IMR-90 (cell line): ENCODE data around the gene DPPA2. TPM values are rescaled to one million over a fixed set of nuclear protein-coding genes. Genes with fewer than 3 reads are reported as not detected.

Source experiments
- ATAC-seq: fragments of 200-7000 bp; cut with Tn5 transposase; 2 replicates; pipeline ENCODE4 v1.9.1; 2020; ENCODE audit warnings: low read depth, mild to moderate bottlenecking, moderate library complexity
- BruUV-seq: library from RNA; stranded (reverse); fragments of 400-500 nt; replicated peaks from 2 replicates; lab custom pipeline; 2021; lab: Mats Ljungman, UMichigan
- CTCF ChIA-PET: fragments of 300-600 bp; formaldehyde crosslinking; extraction: SDS; loops from one replicate; lab custom pipeline; 2021; ENCODE audit warnings: antibody characterized with exemption; lab: Yijun Ruan, JAX
- POLR2A ChIA-PET: fragments of 300-600 bp; sonication (Branson Sonifier 250); formaldehyde crosslinking; loops from one replicate; lab custom pipeline; 2022; ENCODE audit warnings: antibody characterized with exemption; ENCODE audit not compliant: unreplicated experiment; lab: Charles Lee
- DNase-seq: peaks from one replicate; pipeline ENCODE4 v3.0.0; 2013
- H2AFZ ChIP-seq: replicated peaks from 2 replicates; pipeline ENCODE3; 2013; ENCODE audit warnings: low read length, mild to moderate bottlenecking; ENCODE audit not compliant: poor library complexity
- H2AK5ac ChIP-seq: 2 replicates; pipeline ENCODE4 v1.6.1; 2013; ENCODE audit warnings: low read depth, low read length, inconsistent platforms
- H2AK9ac ChIP-seq: replicated peaks from 2 replicates; pipeline ENCODE3; 2013; ENCODE audit warnings: mild to moderate bottlenecking, low read depth, low read length, moderate library complexity; ENCODE audit not compliant: poor library complexity
- H2BK120ac ChIP-seq: 2 replicates; pipeline ENCODE4 v1.6.1; 2013; ENCODE audit warnings: low read depth, low read length, inconsistent platforms
- H2BK15ac ChIP-seq: 3 replicates; pipeline ENCODE4 v1.6.1; 2013; ENCODE audit warnings: low read depth, low read length, inconsistent platforms
- H2BK20ac ChIP-seq: 2 replicates; pipeline ENCODE4 v1.6.1; 2013; ENCODE audit warnings: low read depth, mild to moderate bottlenecking, inconsistent platforms, low read length, moderate library complexity
- H2BK5ac ChIP-seq: 2 replicates; pipeline ENCODE4 v1.6.1; 2013; ENCODE audit warnings: mild to moderate bottlenecking, low read depth, low read length, inconsistent platforms; ENCODE audit not compliant: poor library complexity, severe bottlenecking
- H3K14ac ChIP-seq: replicated peaks from 2 replicates; pipeline ENCODE4 v1.6.1; 2013; ENCODE audit warnings: low read depth, low read length, inconsistent platforms
- H3K18ac ChIP-seq: 2 replicates; pipeline ENCODE4 v1.6.1; 2013; ENCODE audit warnings: low read depth, low read length, control low read depth
- H3K23ac ChIP-seq: 2 replicates; pipeline ENCODE4 v1.6.1; 2013; ENCODE audit warnings: low read depth, low read length, inconsistent platforms
- H3K27ac ChIP-seq: 2 replicates; pipeline ENCODE4 v1.5.1; 2013; ENCODE audit warnings: mild to moderate bottlenecking, control low read depth, low read length; ENCODE audit not compliant: insufficient read depth
- H3K27me3 ChIP-seq: 2 replicates; pipeline ENCODE4 v1.6.1; 2013; ENCODE audit warnings: low read length; ENCODE audit not compliant: control insufficient read depth, insufficient read depth
- H3K36me3 ChIP-seq: 2 replicates; pipeline ENCODE4 v1.6.1; 2013; ENCODE audit warnings: low read length, mixed read lengths; ENCODE audit not compliant: control insufficient read depth, insufficient read depth
- H3K4ac ChIP-seq: 2 replicates; pipeline ENCODE4 v1.6.1; 2013; ENCODE audit warnings: low read depth, low read length, inconsistent platforms
- H3K4me1 ChIP-seq: 2 replicates; pipeline ENCODE4 v1.6.1; 2013; ENCODE audit warnings: low read length, mixed read lengths; ENCODE audit not compliant: control insufficient read depth, insufficient read depth
- H3K4me2 ChIP-seq: 2 replicates; pipeline ENCODE4 v1.6.1; 2013; ENCODE audit warnings: low read depth, mild to moderate bottlenecking, control low read depth, low read length, moderate library complexity
- H3K4me3 ChIP-seq: 2 replicates; pipeline ENCODE4 v1.5.1; 2013; ENCODE audit warnings: low read depth, mild to moderate bottlenecking, control low read depth, low read length, moderate library complexity; ENCODE audit not compliant: insufficient read depth
- H3K56ac ChIP-seq: 2 replicates; pipeline ENCODE4 v1.6.1; 2013; ENCODE audit warnings: low read length, inconsistent platforms; ENCODE audit not compliant: insufficient read depth; ENCODE audit errors: extremely low read depth
- H3K79me1 ChIP-seq, 2 experiments: 2 replicates each; pipeline ENCODE4 v1.6.1; 2013; ENCODE audit warnings: low read length in 2 of 2, inconsistent platforms in 1 of 2, low read depth in 1 of 2
- H3K9ac ChIP-seq: 2 replicates; pipeline ENCODE4 v1.6.1; 2013; ENCODE audit warnings: low read depth, low read length, control low read depth
- H3K9me1 ChIP-seq: 2 replicates; pipeline ENCODE4 v1.6.1; 2013; ENCODE audit warnings: low read length, inconsistent platforms; ENCODE audit not compliant: insufficient read depth
- H3K9me3 ChIP-seq: 2 replicates; pipeline ENCODE4 v1.6.1; 2013; ENCODE audit warnings: low read length; ENCODE audit not compliant: control insufficient read depth, insufficient read depth
- H4K20me1 ChIP-seq: 2 replicates; pipeline ENCODE4 v1.6.1; 2013; ENCODE audit warnings: low read length, inconsistent platforms; ENCODE audit not compliant: insufficient read depth
- H4K5ac ChIP-seq: 2 replicates; pipeline ENCODE4 v1.6.1; 2013; ENCODE audit warnings: mild to moderate bottlenecking, low read depth, low read length, control low read depth
- H4K8ac ChIP-seq, 2 experiments: 2 replicates each; pipeline ENCODE4 v1.6.1; 2013; ENCODE audit warnings: low read depth in 2 of 2, low read length in 2 of 2, control low read depth in 1 of 2, inconsistent platforms in 1 of 2
- H4K91ac ChIP-seq: 2 replicates; pipeline ENCODE4 v1.6.1; 2013; ENCODE audit warnings: low read depth, low read length, inconsistent platforms; ENCODE audit not compliant: insufficient read depth
- BHLHE40 ChIP-seq: fragments of 150-350 bp; IDR thresholded peaks from 2 replicates; pipeline ENCODE4 v1.6.1; 2016; ENCODE audit warnings: mild to moderate bottlenecking, low read depth, low read length
- CEBPB ChIP-seq: IDR thresholded peaks from 2 replicates; pipeline ENCODE4 v1.6.1; 2012; ENCODE audit warnings: low read depth, low read length, improper control_type of control experiment
- CHD1 ChIP-seq: IDR thresholded peaks from 2 replicates; pipeline ENCODE4 v1.6.1; 2012; ENCODE audit warnings: low read depth, low read length, improper control_type of control experiment
- CTCF ChIP-seq: conservative IDR thresholded peaks from 2 replicates; pipeline ENCODE4 v1.5.1; 2012; ENCODE audit warnings: mild to moderate bottlenecking, low read depth, low read length, improper control_type of control experiment
- ELK1 ChIP-seq: fragments of 150-350 bp; IDR thresholded peaks from 2 replicates; pipeline ENCODE4 v1.6.1; 2016; ENCODE audit warnings: low read depth, mild to moderate bottlenecking, low read length, moderate library complexity, borderline replicate concordance
- FOS ChIP-seq: fragments of 150-350 bp; IDR thresholded peaks from 2 replicates; pipeline ENCODE4 v1.6.1; 2016; ENCODE audit warnings: low read depth, low read length
- MAZ ChIP-seq: IDR thresholded peaks from 2 replicates; pipeline ENCODE4 v1.6.1; 2012; ENCODE audit warnings: low read depth, mild to moderate bottlenecking, low read length, improper control_type of control experiment, moderate library complexity, borderline replicate concordance
- MXI1 ChIP-seq: IDR thresholded peaks from 2 replicates; pipeline ENCODE4 v1.6.1; 2012; ENCODE audit warnings: low read depth, mild to moderate bottlenecking, low read length, moderate library complexity, borderline replicate concordance
- NFE2L2 ChIP-seq: fragments of 150-350 bp; IDR thresholded peaks from 2 replicates; pipeline ENCODE4 v1.6.1; 2016; ENCODE audit warnings: low read depth, mild to moderate bottlenecking, low read length
- POLR2A ChIP-seq: IDR thresholded peaks from 2 replicates; pipeline ENCODE4 v1.6.1; 2012; ENCODE audit warnings: mild to moderate bottlenecking, low read depth, low read length
- RCOR1 ChIP-seq: IDR thresholded peaks from 2 replicates; pipeline ENCODE4 v1.6.1; 2012; ENCODE audit warnings: mild to moderate bottlenecking, low read length, improper control_type of control experiment; ENCODE audit not compliant: insufficient replicate concordance
- RFX5 ChIP-seq: IDR thresholded peaks from 2 replicates; pipeline ENCODE4 v1.8.0; 2012; ENCODE audit warnings: low read depth, mild to moderate bottlenecking, low read length, moderate library complexity
- SMC3 ChIP-seq: fragments of 150-350 bp; IDR thresholded peaks from 2 replicates; pipeline ENCODE4 v1.6.1; 2016; ENCODE audit warnings: low read depth, mild to moderate bottlenecking, antibody characterized with exemption, low read length, moderate library complexity
- USF2 ChIP-seq: fragments of 150-350 bp; IDR thresholded peaks from 2 replicates; pipeline ENCODE4 v1.6.1; 2017; ENCODE audit warnings: mild to moderate bottlenecking, antibody characterized with exemption, low read length, low read depth
- WGBS, 2 experiments: methylation state at CpG; one replicate each; pipeline versions ENCODE4 v1.1.5 to v1.1.7; 2013; ENCODE audit warnings: missing lambda C conversion rate in 2 of 2; ENCODE audit not compliant: insufficient read length in 1 of 2; ENCODE audit errors: extremely low coverage in 2 of 2; 5-methylcytosine and 5-hydroxymethylcytosine counted together
- dilution Hi-C: fragments of 300-500 bp; cut with HindIII; formaldehyde crosslinking; loops from one replicate; pipeline ENCODE4 v1.14.3; 2018; ENCODE audit warnings: low sequenced_read_pairs; ENCODE audit not compliant: unreplicated experiment
- in situ Hi-C: fragments of 300-500 bp; cut with MboI; formaldehyde crosslinking; loops from 3 replicates; pipeline ENCODE4 v1.14.3; 2019; ENCODE audit warnings: low sequenced_read_pairs, inconsistent platforms, mixed read lengths
- intact Hi-C: fragments of 100-400 bp; cut with micrococcal nuclease; formaldehyde crosslinking; loops from 2 replicates; pipeline ENCODE4 v1.10.0; 2022
- polyA plus RNA-seq, 3 experiments: library from polyadenylated mRNA; depleted of rRNA; stranded (reverse); fragments of >200 nt; gene quantifications; 2 replicates each; pipeline ENCODE4 v1.2.3, GENCODE V29; 2012; ENCODE audit warnings: low replicate concordance in 1 of 3
- total RNA-seq: library from RNA; depleted of rRNA; stranded (reverse); fragments of >200 nt; gene quantifications from 2 replicates; pipeline ENCODE4 v1.2.3, GENCODE V29; 2012

DPPA2 gene
- total and polyA plus RNA-seq, 2 of the 4 experiments (the other 2 are of a cell fraction): not detected

- no peak overlapping the region for H3K9ac ChIP-seq
- H3K4me1 ChIP-seq: no peaks in the 10 kb centered on the region
- H3K9me1 ChIP-seq: no peaks in the 10 kb centered on the region
- no peak overlapping the region for H2BK120ac ChIP-seq
- ChIA-PET CTCF (no interaction called here), POLR2A (no interaction called here)
- no peak overlapping the region for H3K56ac ChIP-seq
- no peak overlapping the region for H2AK5ac ChIP-seq
- TF ChIP-seq MAZ: no peak
- no peak for TF ChIP-seq CEBPB
- TF ChIP-seq RFX5: no peak
- TF ChIP-seq ELK1: no peak
- no peak for TF ChIP-seq NFE2L2
- TF ChIP-seq USF2: no peak
- TF ChIP-seq MXI1: no peak
- no peak for TF ChIP-seq POLR2A
- no peak for TF ChIP-seq FOS
- TF ChIP-seq CTCF: no peak
- no peak for TF ChIP-seq BHLHE40
- TF ChIP-seq SMC3: no peak
- no peak for TF ChIP-seq RCOR1
- no peak for TF ChIP-seq CHD1
- no peaks in the 10 kb centered on the region for H3K36me3 ChIP-seq
- H4K5ac ChIP-seq: no peak overlapping the region
- H2AFZ ChIP-seq: no peak overlapping the region
- H3K4me2 ChIP-seq: no peak overlapping the region
- H2BK20ac ChIP-seq: no peak overlapping the region
- no peak for DNase-seq
- no TSS peak for BruUV-seq
- H2AK9ac ChIP-seq: no peak overlapping the region
- intact Hi-C loops (no loop called here), dilution Hi-C loops (no loop called here), in situ Hi-C loops (no loop called here)
- H4K8ac ChIP-seq: no peak overlapping the region
- no CpG with 5 or more reads among the region's 5 CpGs for WGBS, 2 experiments
- no peaks in the 10 kb centered on the region for H3K27me3 ChIP-seq
- no peak overlapping the region for H4K91ac ChIP-seq
- H3K14ac ChIP-seq: no peak overlapping the region
- H3K9me3 ChIP-seq: no peaks in the 10 kb centered on the region
- H3K79me1 ChIP-seq: no peaks in the 10 kb centered on the region
- no peaks in the 10 kb centered on the region for H4K20me1 ChIP-seq
- no peak overlapping the region for H3K4ac ChIP-seq
- H2BK5ac ChIP-seq: no peak overlapping the region
- H3K18ac ChIP-seq: no peak overlapping the region
- H3K27ac ChIP-seq: no peak overlapping the region
- no peak for ATAC-seq
- H2BK15ac ChIP-seq: no peak overlapping the region
- H3K4me3 ChIP-seq: no peak overlapping the region
- no peak overlapping the region for H3K23ac ChIP-seq
These were observed 23.7 kb upstream of the DPPA2 start for GRCh38 chr3:109339714-109340648.
